Adrenal gland (tissue), 12 donors: ENCODE results near the gene FXYD4. TPM values are rescaled to one million over a fixed set of nuclear protein-coding genes. Genes with fewer than 3 reads are reported as not detected.
"Not testable (repeated sequence)": the region's sequence is repeated elsewhere in the genome, so short reads cannot be mapped to it uniquely, and the experiment has no call there.

Experiments used
- DNase-seq, 7 donors: peaks; one replicate each; pipeline ENCODE4 v3.0.0-alpha.2; 2019 to 2020
- H3K27ac ChIP-seq, 5 donors: fragments of 200-600 bp; sonication (generic) in 4 of 5; 1 replicate in 3 of 5; 2 replicates in 2 of 5; pipeline versions ENCODE4 v1.5.1 to v1.8.0; 2016 to 2020; ENCODE audit warnings: mild to moderate bottlenecking in 1 of 5
- H3K27me3 ChIP-seq: fragments of 200-600 bp; 2 replicates; pipeline ENCODE4 v1.8.0; 2021
- H3K36me3 ChIP-seq, 2 donors: fragments of 200-600 bp; replicated peaks in 1 of 2; 1 replicate in 1 of 2; 2 replicates in 1 of 2; pipeline versions ENCODE4 v1.5.1 to v1.8.0; 2018 to 2022
- H3K4me1 ChIP-seq, 2 donors: fragments of 200-600 bp; replicated peaks in 1 of 2; 1 replicate in 1 of 2; 2 replicates in 1 of 2; pipeline versions ENCODE4 v1.5.1 to v1.8.0; 2018 to 2021
- H3K4me3 ChIP-seq, 4 donors: fragments of 200-600 bp; sonication (generic) in 3 of 4; one replicate each; pipeline ENCODE4 v1.5.1; 2016 to 2018
- H3K9me3 ChIP-seq, 3 donors: fragments of 200-600 bp; sonication (generic) in 1 of 3; replicated peaks in 1 of 3; 1 replicate in 2 of 3; 2 replicates in 1 of 3; pipeline versions ENCODE4 v1.5.1 to v1.8.0; 2016 to 2021
- CTCF ChIP-seq, 6 experiments: fragments of 450-650 bp in 4 of 6; fragments of 200-600 bp in 2 of 6; sonication (generic) in 1 of 6; IDR thresholded peaks; 1 replicate in 5 of 6; 2 replicates in 1 of 6; pipeline versions ENCODE4 v1.5.1 to v1.8.0; 2016 to 2021; ENCODE audit warnings: antibody characterized with exemption in 6 of 6, mild to moderate bottlenecking in 2 of 6, moderate library complexity in 1 of 6
- POLR2A ChIP-seq, 2 donors: fragments of 450-650 bp; IDR thresholded peaks; one replicate each; pipeline ENCODE4 v1.6.1; 2017; ENCODE audit warnings: antibody characterized with exemption in 2 of 2, mild to moderate bottlenecking in 2 of 2, moderate library complexity in 1 of 2
- WGBS, 4 donors: extraction: QIAGEN DNeasy Blood & Tissue Kit in 2 of 4; methylation state at CpG; one replicate each; pipeline versions ENCODE4 v1.1.5 to v1.1.7; 2013 to 2017; 5-methylcytosine and 5-hydroxymethylcytosine counted together
- intact Hi-C, 2 donors: fragments of 100-400 bp; cut with DNase I; formaldehyde crosslinking; loops; one replicate each; pipeline versions ENCODE4 v1.14.1 to v1.15.0; 2022 to 2023
- polyA plus RNA-seq, 3 donors: library from polyadenylated mRNA; stranded (reverse); fragments of 200-250 nt in 2 of 3; fragments of 350-450 nt in 1 of 3; fragmentation: Illumina TruSeq in 1 of 3; extraction: RNeasy Lipid Tissue Mini Kit (QIAGEN cat#74804) in 1 of 3; gene quantifications; one replicate each; pipeline ENCODE4 v1.2.3, GENCODE V29; 2013 to 2014
- total RNA-seq, 9 donors: library from RNA; depleted of rRNA in 4 of 9; stranded (reverse); fragments of >200 nt in 4 of 9; fragments of 120-200 nt in 1 of 9; fragmentation: NEBNext Ultra II Directional in 1 of 9; extraction: Animal tissue kit (Norgen Biotek cat#: 25700) in 1 of 9; gene quantifications; one replicate each; pipeline versions ENCODE4 v1.1.0 to v1.2.4, GENCODE V29; 2013 to 2023
- donor health status: healthy with polysubstance abuse.
- donor health status: Bipolar disorder and iron deficiency.
- donor health status: DM: yes; HTN: yes; CAD: no.
- donor health status: DM: no; HTN: no; CAD: no.
- donor health status: DM: no; HTN: no; CAD: no.
- donor health status: DM: yes; HTN: yes; CAD: no.

Gene FXYD4
- total and polyA plus RNA-seq, 12 donors = 0.86 TPM; not detected in 11

- Histone ChIP-seq H3K9me3 (no peaks in the 10 kb centered on the region), H3K27me3 (no peaks in the 10 kb centered on the region), H3K4me1 (peaks cover 11 to 38% of the 10 kb centered on the region in 2 donors), H3K27ac (peak overlapping the region in 2 of 5 donors; percentile 17 to 44), H3K4me3 (no peak overlapping the region), H3K36me3 (peaks cover 0 to 81% of the 10 kb centered on the region in 2 donors)
- TF ChIP-seq POLR2A (IDR thresholded peaks at IDR 0.05) (no peak), CTCF (IDR thresholded peaks at IDR 0.05) (no peak)
- intact Hi-C loops = no loop called here
- 85 to 93% (median 89%) methylated on average over 6 of the region's 6 CpGs for WGBS, 4 donors
- DNase-seq = peak in 1 of 7 donors; percentile 9
These were observed 20.1 kb downstream of the FXYD4 start for GRCh38 chr10:43391496-43391895.

GRCh38 chr10:43392748-43393147 is 21.3 kb downstream of the FXYD4 start:
- 82 to 92% (median 88%) methylated on average over 3 of the region's 3 CpGs for WGBS, 4 donors
- Histone ChIP-seq H3K9me3 (no peaks in the 10 kb centered on the region), H3K36me3 (peaks cover 0 to 68% of the 10 kb centered on the region in 2 donors), H3K27ac (peak overlapping the region in 1 of 5 donors; percentile 15), H3K27me3 (no peaks in the 10 kb centered on the region), H3K4me1 (peaks cover 13 to 40% of the 10 kb centered on the region in 2 donors), H3K4me3 (no peak overlapping the region)
- peak in 1 of 7 donors; percentile 0 for DNase-seq
- TF ChIP-seq POLR2A (IDR thresholded peaks at IDR 0.05) (no peak), CTCF (IDR thresholded peaks at IDR 0.05) (no peak)
- intact Hi-C loops = no loop called here

GRCh38 chr10:43393186-43393585 is 21.8 kb downstream of the FXYD4 start:
- DNase-seq = peak in 1 of 7 donors; percentile 6
- 89 to 96% (median 95%) methylated on average over 11 of the region's 11 CpGs for WGBS, 4 donors
- H3K36me3 ChIP-seq = peaks cover 0 to 64% of the 10 kb centered on the region in 2 donors

GRCh38 chr10:43393606-43394360 is 22.3 kb downstream of the FXYD4 start:
- TF ChIP-seq CTCF (IDR thresholded peaks at IDR 0.05) (no peak), POLR2A (IDR thresholded peaks at IDR 0.05) (no peak)
- Histone ChIP-seq H3K36me3 (peaks cover 0 to 58% of the 10 kb centered on the region in 2 donors), H3K4me1 (peaks cover 23 to 50% of the 10 kb centered on the region in 2 donors), H3K27me3 (no peaks in the 10 kb centered on the region), H3K9me3 (no peaks in the 10 kb centered on the region), H3K4me3 (no peak overlapping the region), H3K27ac (peak overlapping the region in 2 of 5 donors; percentile 18 to 42)
- 72 to 82% (median 80%) methylated on average over 3 of the region's 3 CpGs for WGBS, 4 donors
- intact Hi-C loops = no loop called here
- peak in 1 of 7 donors; percentile 1 for DNase-seq

More at GRCh38 chr10:43393186-43393585, 21.8 kb downstream of the FXYD4 start:
- intact Hi-C loops, H3K27me3 ChIP-seq, H3K9me3 ChIP-seq, H3K4me3 ChIP-seq: not testable (repeated sequence)
- Histone ChIP-seq H3K27ac (peak overlapping the region in 1 of 5 donors; percentile 15), H3K4me1 (peaks cover 17 to 44% of the 10 kb centered on the region in 2 donors)
